MCF 10A (cell line): ENCODE measurements around the gene GSTA1. TPM values are rescaled to one million over a fixed set of nuclear protein-coding genes. Genes with fewer than 3 reads are reported as not detected.
"Not testable (repeated sequence)": the region's sequence is repeated elsewhere in the genome, so short reads cannot be mapped to it uniquely, and the experiment has no call there.

Source experiments
- Bru-seq: library from RNA; stranded (reverse); fragments of 400-500 nt; gene quantifications from one replicate; lab custom pipeline; 2021; lab: Mats Ljungman, UMichigan
- BruChase-seq, 2 experiments: library from RNA; stranded (reverse); fragments of 400-500 nt; gene quantifications; one replicate each; lab custom pipeline; 2021; lab: Mats Ljungman, UMichigan
- BruUV-seq: library from RNA; stranded (reverse); fragments of 400-500 nt; replicated peaks from 2 replicates; lab custom pipeline; 2021; lab: Mats Ljungman, UMichigan
- CTCF ChIA-PET: fragments of 300-600 bp; sonication (Branson Sonifier 250); formaldehyde crosslinking; extraction: SDS; loops from one replicate; lab custom pipeline; 2021; ENCODE audit warnings: antibody characterized with exemption, inconsistent platforms; lab: Yijun Ruan, JAX
- POLR2A ChIA-PET: fragments of 300-600, 350-650 bp; sonication (Branson Sonifier 250); formaldehyde crosslinking; extraction: SDS; loops from one replicate; lab custom pipeline; 2020; ENCODE audit warnings: antibody characterized with exemption, inconsistent platforms; lab: Yijun Ruan, JAX
- DNase-seq: peaks from one replicate; pipeline ENCODE4 v3.0.0-alpha.2; 2018; ENCODE audit not compliant: unreplicated experiment
- H3K27ac Mint-ChIP-seq: one replicate; pipeline ENCODE4 v1.8.0; 2022; ENCODE audit warnings: mild to moderate bottlenecking, low read depth, mixed read lengths; ENCODE audit not compliant: unreplicated experiment
- H3K27me3 Mint-ChIP-seq: one replicate; pipeline ENCODE4 v1.8.0; 2022; ENCODE audit warnings: mixed read lengths; ENCODE audit not compliant: insufficient read depth, unreplicated experiment
- H3K36me3 Mint-ChIP-seq: one replicate; pipeline ENCODE4 v1.8.0; 2022; ENCODE audit warnings: mild to moderate bottlenecking, moderate library complexity, mixed read lengths; ENCODE audit not compliant: insufficient read depth, unreplicated experiment
- H3K4me1 Mint-ChIP-seq: one replicate; pipeline ENCODE4 v1.8.0; 2022; ENCODE audit warnings: mixed read lengths; ENCODE audit not compliant: insufficient read depth, unreplicated experiment
- H3K4me3 Mint-ChIP-seq: one replicate; pipeline ENCODE4 v1.8.0; 2022; ENCODE audit warnings: mild to moderate bottlenecking, moderate library complexity, mixed read lengths; ENCODE audit not compliant: unreplicated experiment
- H3K9me3 Mint-ChIP-seq: one replicate; pipeline ENCODE4 v1.8.0; 2022; ENCODE audit warnings: mixed read lengths; ENCODE audit not compliant: unreplicated experiment
- CTCF ChIP-seq: fragments of 200-600 bp; IDR thresholded peaks from one replicate; pipeline ENCODE4 v1.8.0; 2022; ENCODE audit warnings: antibody characterized with exemption, mild to moderate bottlenecking; ENCODE audit not compliant: unreplicated experiment
- intact Hi-C: fragments of 100-400 bp; cut with micrococcal nuclease; formaldehyde crosslinking; loops from 2 replicates; pipeline ENCODE4 v1.14.1; 2022
- long read RNA-seq: library from polyadenylated mRNA; stranded (forward); transcript quantifications from one replicate; pipeline ENCODE4 v2.0.0, GENCODE V29; 2022
- total RNA-seq: library from RNA; stranded (reverse); gene quantifications from 2 replicates; pipeline ENCODE4 v1.2.3, GENCODE V29; 2022

Gene GSTA1
- total RNA-seq, result not detected in 2 replicates
- not detected for Bru-seq, nascent RNA
- BruChase-seq, experiment 1, labeled RNA remaining after a 6-hour chase, result not detected
- not detected for BruChase-seq, experiment 2, labeled RNA remaining after a 2-hour chase
- long read RNA-seq, result 0 reads

GRCh38 chr6:52803668-52804255 lies at the start of gene GSTA1:
GSTA1 (minus strand) TSS chr6:52803816; CDS start chr6:52799267, 4,549 bp downstream.
- CTCF ChIA-PET, BruUV-seq, intact Hi-C loops, H3K9me3 Mint-ChIP-seq, H3K27ac Mint-ChIP-seq, H3K4me3 Mint-ChIP-seq, DNase-seq, H3K36me3 Mint-ChIP-seq, H3K4me1 Mint-ChIP-seq: not testable (repeated sequence)
- POLR2A ChIA-PET, result interaction anchor here (1.1 kb wide), 1 partner anchor 25 kb away, joined by 3 read pairs; no protein-coding TSS in a partner anchor
- peaks cover 45% of the 10 kb centered on the region for H3K27me3 Mint-ChIP-seq

GRCh38 chr6:52849137-52849536 lies 45.5 kb upstream of the GSTA1 start:
- BruUV-seq, result no TSS peak
- ChIA-PET POLR2A (no interaction called here), CTCF (no interaction called here)
- peaks cover 56% of the 10 kb centered on the region for H3K27me3 Mint-ChIP-seq
- no peaks in the 10 kb centered on the region for H3K36me3 Mint-ChIP-seq
- intact Hi-C loops, result no loop called here
- DNase-seq, result no peak
- no peaks in the 10 kb centered on the region for H3K9me3 Mint-ChIP-seq
- H3K4me1 Mint-ChIP-seq, result no peaks in the 10 kb centered on the region
- no peak overlapping the region for H3K27ac Mint-ChIP-seq
- no peak overlapping the region for H3K4me3 Mint-ChIP-seq
- no peak for TF ChIP-seq CTCF

- intact Hi-C loops, result no loop called here
- no peak overlapping the region for H3K4me3 Mint-ChIP-seq
- no peak for DNase-seq
- TF ChIP-seq CTCF, result no peak
- no TSS peak for BruUV-seq
- no peaks in the 10 kb centered on the region for H3K36me3 Mint-ChIP-seq
- no peaks in the 10 kb centered on the region for H3K4me1 Mint-ChIP-seq
- ChIA-PET CTCF (no interaction called here), POLR2A (no interaction called here)
- peaks cover 34% of the 10 kb centered on the region for H3K27me3 Mint-ChIP-seq
- H3K9me3 Mint-ChIP-seq, result no peaks in the 10 kb centered on the region
- no peak overlapping the region for H3K27ac Mint-ChIP-seq
Observed at GRCh38 chr6:52846002-52846401, 42.4 kb upstream of the GSTA1 start.

GRCh38 chr6:52843605-52844004 lies 40.0 kb upstream of the GSTA1 start:
- TF ChIP-seq CTCF, result no peak
- intact Hi-C loops, result no loop called here
- Mint-ChIP-seq H3K27ac (no peak overlapping the region), H3K27me3 (peaks cover 17% of the 10 kb centered on the region), H3K9me3 (no peaks in the 10 kb centered on the region), H3K4me3 (no peak overlapping the region), H3K4me1 (no peaks in the 10 kb centered on the region), H3K36me3 (no peaks in the 10 kb centered on the region)
- no peak for DNase-seq
- BruUV-seq, result no TSS peak
- ChIA-PET CTCF (interaction anchor here (0.6 kb wide), 2 partner anchors 151 to 813 kb away, joined by 3 read pairs; no protein-coding TSS in a partner anchor), POLR2A (no interaction called here)
